Ovary (tissue), 9 donors: ENCODE data around the gene SHTN1. TPM values are rescaled to one million over a fixed set of nuclear protein-coding genes. Genes with fewer than 3 reads are reported as not detected.

Experiments
- DNase-seq, 5 donors: peaks; one replicate each; pipeline ENCODE4 v3.0.0-alpha.2; 2019 to 2020
- H3K27ac ChIP-seq, 2 donors: fragments of 200-600 bp; one replicate each; pipeline versions ENCODE4 v1.5.1 to v1.8.0; 2019 to 2022
- H3K27me3 ChIP-seq: fragments of 200-600 bp; one replicate; pipeline ENCODE4 v1.8.0; 2022
- H3K36me3 ChIP-seq: fragments of 200-600 bp; sonication (generic); one replicate; pipeline ENCODE4 v1.5.1; 2019
- H3K4me1 ChIP-seq: one replicate; pipeline ENCODE4 v1.8.1; 2013; ENCODE audit warnings: mild to moderate bottlenecking, moderate library complexity; ENCODE audit not compliant: insufficient read depth
- H3K4me3 ChIP-seq: fragments of 200-600 bp; sonication (generic); one replicate; pipeline ENCODE4 v1.5.1; 2017
- H3K9me3 ChIP-seq, 2 donors: fragments of 200-600 bp in 1 of 2; sonication (generic) in 1 of 2; one replicate each; pipeline versions ENCODE4 v1.5.1 to v1.8.1; 2013 to 2019; ENCODE audit warnings: mild to moderate bottlenecking in 1 of 2, moderate library complexity in 1 of 2
- EP300 ChIP-seq: sonication (generic); formaldehyde crosslinking; IDR thresholded peaks from one replicate; pipeline ENCODE4 v1.6.1; 2017; ENCODE audit warnings: antibody characterized with exemption
- POLR2A ChIP-seq: fragments of 450-650 bp; IDR thresholded peaks from one replicate; pipeline ENCODE4 v1.6.1; 2017; ENCODE audit warnings: antibody characterized with exemption, mild to moderate bottlenecking, moderate library complexity
- WGBS, 3 donors: extraction: QIAGEN DNeasy Blood & Tissue Kit in 1 of 3; methylation state at CpG; one replicate each; pipeline versions ENCODE4 v1.1.5 to v1.1.7; 2013 to 2017; 5-methylcytosine and 5-hydroxymethylcytosine counted together
- intact Hi-C, 4 donors: fragments of 100-400 bp; cut with DNase I; formaldehyde crosslinking; loops; one replicate each; pipeline versions ENCODE4 v1.11.0 to v1.15.1; 2022 to 2023
- polyA plus RNA-seq, 2 donors: library from polyadenylated mRNA; stranded (reverse); fragments of 200-250 nt in 1 of 2; fragments of 350-450 nt in 1 of 2; fragmentation: Illumina TruSeq in 1 of 2; extraction: RNeasy Lipid Tissue Mini Kit (QIAGEN cat#74804) in 1 of 2; gene quantifications; one replicate each; pipeline ENCODE4 v1.2.3, GENCODE V29; 2013 to 2014
- total RNA-seq, 7 donors: library from RNA; depleted of rRNA in 2 of 7; stranded (reverse); fragments of >200 nt in 2 of 7; fragmentation: NEBNext Ultra II Directional in 3 of 7; extraction: Animal tissue kit (Norgen Biotek cat#: 25700) in 3 of 7; gene quantifications; one replicate each; pipeline versions ENCODE4 v1.1.0 to v1.2.4, GENCODE V29; 2016 to 2023
- TF ChIP-seq, protein P1 (sequence below), 3 donors: fragments of 450-650 bp in 2 of 3; fragments of 200-600 bp in 1 of 3; IDR thresholded peaks; one replicate each; pipeline versions ENCODE4 v1.5.1 to v1.8.0; 2016 to 2022; ENCODE audit warnings: antibody characterized with exemption in 3 of 3, mild to moderate bottlenecking in 1 of 3
- donor health status: DM: no; HTN: no; CAD: no; lungs with moderate emphysema.
- donor health status: DM: no; HTN: no; CAD: no.
- donor health status: Bipolar disorder and iron deficiency.
- donor health status: DM: yes; HTN: yes; CAD: no.
- donor health status: DM: no; HTN: no; CAD: no.
- donor health status: DM: yes; HTN: yes; CAD: no.

SHTN1 gene
- total and polyA plus RNA-seq, 9 donors, result 4.7 to 22.1 (median 16.3) TPM

DNA sequence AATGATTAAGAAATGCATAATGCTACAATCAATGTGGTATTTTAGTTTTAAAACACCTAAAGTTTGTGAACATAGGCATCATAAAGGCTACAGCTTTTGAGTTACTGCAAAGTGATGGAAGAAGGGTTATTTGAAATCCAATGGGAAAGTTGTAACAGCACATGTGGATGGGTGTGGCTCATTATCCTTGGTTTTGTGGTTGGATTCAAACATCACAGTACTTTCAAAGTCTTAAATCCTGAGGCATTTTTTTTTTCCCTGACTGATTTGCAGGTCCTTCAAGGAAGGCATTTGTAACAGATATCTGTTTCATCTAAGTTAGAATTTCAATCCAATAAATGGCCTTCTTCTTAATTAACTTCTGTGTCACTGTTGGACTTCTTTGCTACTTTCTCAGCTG, 9.8 kb upstream of the SHTN1 start:
- Histone ChIP-seq H3K36me3 (no peaks in the 10 kb centered on the region), H3K27ac (no peak overlapping the region), H3K27me3 (no peaks in the 10 kb centered on the region), H3K4me1 (no peaks in the 10 kb centered on the region), H3K4me3 (no peak overlapping the region), H3K9me3 (no peaks in the 10 kb centered on the region)
- DNase-seq, result no peak
- intact Hi-C loops, result no loop called here
- TF ChIP-seq, protein P1, sequence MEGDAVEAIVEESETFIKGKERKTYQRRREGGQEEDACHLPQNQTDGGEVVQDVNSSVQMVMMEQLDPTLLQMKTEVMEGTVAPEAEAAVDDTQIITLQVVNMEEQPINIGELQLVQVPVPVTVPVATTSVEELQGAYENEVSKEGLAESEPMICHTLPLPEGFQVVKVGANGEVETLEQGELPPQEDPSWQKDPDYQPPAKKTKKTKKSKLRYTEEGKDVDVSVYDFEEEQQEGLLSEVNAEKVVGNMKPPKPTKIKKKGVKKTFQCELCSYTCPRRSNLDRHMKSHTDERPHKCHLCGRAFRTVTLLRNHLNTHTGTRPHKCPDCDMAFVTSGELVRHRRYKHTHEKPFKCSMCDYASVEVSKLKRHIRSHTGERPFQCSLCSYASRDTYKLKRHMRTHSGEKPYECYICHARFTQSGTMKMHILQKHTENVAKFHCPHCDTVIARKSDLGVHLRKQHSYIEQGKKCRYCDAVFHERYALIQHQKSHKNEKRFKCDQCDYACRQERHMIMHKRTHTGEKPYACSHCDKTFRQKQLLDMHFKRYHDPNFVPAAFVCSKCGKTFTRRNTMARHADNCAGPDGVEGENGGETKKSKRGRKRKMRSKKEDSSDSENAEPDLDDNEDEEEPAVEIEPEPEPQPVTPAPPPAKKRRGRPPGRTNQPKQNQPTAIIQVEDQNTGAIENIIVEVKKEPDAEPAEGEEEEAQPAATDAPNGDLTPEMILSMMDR (IDR thresholded peaks at IDR 0.05), result no peak
- no peak for TF ChIP-seq EP300
- no peak for TF ChIP-seq POLR2A

DNA sequence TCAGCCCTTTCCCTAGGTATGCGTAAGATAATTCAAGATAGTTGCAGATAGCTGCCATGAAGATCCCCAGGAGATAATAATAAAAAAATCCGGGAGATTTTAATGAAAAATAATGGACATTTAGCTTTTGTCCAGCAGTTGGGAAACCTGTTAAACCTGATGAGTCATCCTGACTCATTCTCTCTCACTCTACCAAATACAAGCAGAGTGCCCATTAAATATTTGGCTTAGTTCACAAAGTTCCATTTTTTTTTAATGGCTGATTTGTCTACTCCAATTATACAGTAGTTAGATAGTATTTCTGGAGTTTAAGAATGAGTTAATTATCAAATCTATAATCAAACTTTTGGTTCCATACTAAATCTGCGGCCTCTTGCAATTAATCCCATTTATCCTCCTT, 2.1 kb upstream of the SHTN1 start:
- Histone ChIP-seq H3K27me3 (no peaks in the 10 kb centered on the region), H3K4me3 (no peak overlapping the region), H3K27ac (no peak overlapping the region), H3K9me3 (no peaks in the 10 kb centered on the region), H3K4me1 (no peaks in the 10 kb centered on the region), H3K36me3 (no peaks in the 10 kb centered on the region)
- no peak for DNase-seq
- no peak for TF ChIP-seq POLR2A
- TF ChIP-seq, protein P1 (IDR thresholded peaks at IDR 0.05), result no peak
- no peak for TF ChIP-seq EP300
- intact Hi-C loops, result no loop called here
- 88 to 94% (median 91%) methylated on average over 3 of the region's 3 CpGs for WGBS, 3 donors

DNA sequence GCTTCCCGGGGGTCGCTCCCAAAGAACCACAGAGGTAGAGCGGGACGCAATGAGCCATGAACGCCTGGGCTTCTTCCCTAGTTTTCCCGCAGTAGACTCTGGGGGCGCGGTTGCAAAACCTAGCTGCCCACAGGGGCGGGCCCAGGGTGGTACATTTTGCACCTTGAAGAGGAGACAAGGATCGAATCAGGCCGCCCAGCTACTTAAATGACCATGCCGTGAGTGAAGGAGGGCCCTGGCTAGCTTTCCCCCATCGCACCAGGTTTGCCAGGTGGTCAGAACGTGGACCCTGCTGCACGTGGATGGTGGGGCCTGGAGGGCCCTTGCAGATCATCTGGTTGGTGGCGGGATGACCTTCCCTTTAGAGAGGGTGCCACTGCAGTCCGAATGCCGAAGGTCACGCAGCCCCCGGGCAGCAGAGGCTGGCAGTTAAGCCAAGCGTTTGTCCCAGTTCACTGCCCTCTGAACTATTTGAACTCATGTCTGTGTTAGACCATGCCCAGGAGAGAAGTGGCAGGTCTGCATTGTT, 604 bp upstream of the SHTN1 start:
- TF ChIP-seq POLR2A (no peak), EP300 (no peak)
- TF ChIP-seq, protein P1 (IDR thresholded peaks at IDR 0.05), result no peak
- WGBS, 3 donors, result 4 to 12% (median 6%) methylated on average over 19 to 21 of the region's 21 CpGs
- H3K27ac ChIP-seq, result peak overlapping the region; percentile 31 to 69
- H3K4me1 ChIP-seq, result no peaks in the 10 kb centered on the region
- peak in 3 of 5 donors; percentile 27 to 49 (median 28) for DNase-seq
- intact Hi-C loops, result no loop called here
- H3K36me3 ChIP-seq, result no peaks in the 10 kb centered on the region
- H3K9me3 ChIP-seq, result no peaks in the 10 kb centered on the region
- peak overlapping the region; percentile 69 for H3K4me3 ChIP-seq
- no peaks in the 10 kb centered on the region for H3K27me3 ChIP-seq

DNA sequence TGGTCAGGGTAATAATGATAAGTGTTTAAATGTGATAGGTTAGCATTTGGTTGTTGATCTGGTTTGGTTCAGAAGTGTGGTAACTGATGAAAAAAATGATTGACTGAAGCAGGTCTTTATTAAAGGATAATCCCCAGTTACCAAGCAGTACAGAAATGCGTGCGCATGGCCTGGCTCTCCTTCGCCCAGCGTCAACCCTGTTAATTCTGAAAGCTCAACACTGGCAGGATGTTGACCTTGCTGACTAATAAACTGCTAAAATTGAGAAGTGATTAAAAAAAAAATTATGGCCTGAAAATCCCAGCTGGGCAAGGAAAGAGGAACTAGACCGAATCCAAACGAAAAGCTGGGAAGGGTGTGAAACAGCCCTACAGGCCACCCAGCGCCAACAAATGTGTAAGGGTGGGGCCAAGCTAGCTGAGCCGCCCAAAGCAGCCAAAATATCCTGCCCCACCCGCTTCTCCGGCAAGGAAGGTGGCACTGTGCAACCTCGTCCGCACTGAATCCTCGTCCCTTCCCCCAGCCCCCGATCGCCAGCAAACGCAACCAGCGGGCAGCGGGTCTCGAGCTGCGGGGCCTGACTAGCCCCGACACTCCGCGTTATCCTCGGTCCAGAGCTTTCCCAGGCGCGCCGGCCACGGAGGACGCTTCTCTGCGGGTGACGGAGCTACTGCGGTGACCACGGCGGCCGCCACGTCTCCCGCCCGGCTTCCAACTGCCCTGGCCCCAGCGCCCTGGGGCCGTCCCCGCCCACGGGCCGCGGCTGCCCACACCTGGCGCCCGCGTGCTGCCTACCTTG, 561 bp downstream of the SHTN1 start:
- TF ChIP-seq, protein P1 (IDR thresholded peaks at IDR 0.05), result no peak
- TF ChIP-seq POLR2A, result no peak
- no peak for TF ChIP-seq EP300
- peak overlapping the region; percentile 69 for H3K4me3 ChIP-seq
- no peaks in the 10 kb centered on the region for H3K9me3 ChIP-seq
- 7 to 8% (median 8%) methylated on average over 47 of the region's 47 CpGs for WGBS, 3 donors
- H3K27me3 ChIP-seq, result no peaks in the 10 kb centered on the region
- DNase-seq, result peak; percentile 33 to 64 (median 39)
- H3K27ac ChIP-seq, result peak overlapping the region; percentile 0 to 69
- no peaks in the 10 kb centered on the region for H3K4me1 ChIP-seq
- H3K36me3 ChIP-seq, result no peaks in the 10 kb centered on the region
- intact Hi-C loops, result no loop called here
